ENCODE results near the gene ORC5.

ORC5 gene

DNA sequence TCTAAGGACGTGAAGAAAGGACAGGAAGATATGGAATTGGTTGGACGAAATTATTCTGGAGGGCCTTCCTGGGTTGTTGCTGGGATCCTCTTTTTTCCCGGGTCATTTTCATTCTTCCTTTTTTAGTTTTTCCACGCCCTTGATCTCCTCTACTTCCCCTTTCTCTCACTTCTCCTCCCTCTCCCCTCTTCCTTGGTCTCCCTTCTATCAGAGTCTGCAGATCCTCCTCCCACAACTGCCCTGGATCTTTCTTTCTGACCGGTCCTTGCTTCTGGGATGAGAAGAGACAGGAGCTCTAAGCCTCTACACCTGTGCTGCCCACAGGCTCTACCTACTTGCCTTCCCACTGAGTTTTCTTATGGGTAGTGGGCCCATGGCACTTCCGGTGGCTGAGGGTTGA is 114.7 kb downstream of the ORC5 start:
- no peaks in the 10 kb centered on the region for H3K4me1 ChIP-seq (ENCODE audit: control insufficient read depth, insufficient read depth, low read length)
- H3K9me3 ChIP-seq (ENCODE audit: control insufficient read depth, insufficient read depth, low read depth, low read length), result no peaks in the 10 kb centered on the region
- ChIA-PET POLR2A (no interaction called here), CTCF (no interaction called here)
- TF ChIP-seq, protein P1, sequence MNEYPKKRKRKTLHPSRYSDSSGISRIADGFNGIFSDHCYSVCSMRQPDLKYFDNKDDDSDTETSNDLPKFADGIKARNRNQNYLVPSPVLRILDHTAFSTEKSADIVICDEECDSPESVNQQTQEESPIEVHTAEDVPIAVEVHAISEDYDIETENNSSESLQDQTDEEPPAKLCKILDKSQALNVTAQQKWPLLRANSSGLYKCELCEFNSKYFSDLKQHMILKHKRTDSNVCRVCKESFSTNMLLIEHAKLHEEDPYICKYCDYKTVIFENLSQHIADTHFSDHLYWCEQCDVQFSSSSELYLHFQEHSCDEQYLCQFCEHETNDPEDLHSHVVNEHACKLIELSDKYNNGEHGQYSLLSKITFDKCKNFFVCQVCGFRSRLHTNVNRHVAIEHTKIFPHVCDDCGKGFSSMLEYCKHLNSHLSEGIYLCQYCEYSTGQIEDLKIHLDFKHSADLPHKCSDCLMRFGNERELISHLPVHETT (tag by site-specific recombination; IDR thresholded peaks at IDR 0.05), result no peak
- TF ChIP-seq ZNF549 (tag by site-specific recombination; IDR thresholded peaks at IDR 0.05), result no peak
- TF ChIP-seq, protein P2, sequence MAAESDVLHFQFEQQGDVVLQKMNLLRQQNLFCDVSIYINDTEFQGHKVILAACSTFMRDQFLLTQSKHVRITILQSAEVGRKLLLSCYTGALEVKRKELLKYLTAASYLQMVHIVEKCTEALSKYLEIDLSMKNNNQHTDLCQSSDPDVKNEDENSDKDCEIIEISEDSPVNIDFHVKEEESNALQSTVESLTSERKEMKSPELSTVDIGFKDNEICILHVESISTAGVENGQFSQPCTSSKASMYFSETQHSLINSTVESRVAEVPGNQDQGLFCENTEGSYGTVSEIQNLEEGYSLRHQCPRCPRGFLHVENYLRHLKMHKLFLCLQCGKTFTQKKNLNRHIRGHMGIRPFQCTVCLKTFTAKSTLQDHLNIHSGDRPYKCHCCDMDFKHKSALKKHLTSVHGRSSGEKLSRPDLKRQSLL (tag by site-specific recombination; IDR thresholded peaks at IDR 0.05), result no peak
- no peak for TF ChIP-seq ZNF274 (IDR thresholded peaks at IDR 0.05; ENCODE audit: low read length)
- no peak for TF ChIP-seq ZNF274 (tag by site-specific recombination; IDR thresholded peaks at IDR 0.05; ENCODE audit: borderline replicate concordance)
- no peak for TF ChIP-seq MYNN (tag by site-specific recombination; IDR thresholded peaks at IDR 0.05; ENCODE audit: borderline replicate concordance)
- no peak for TF ChIP-seq GLI2 (tag by site-specific recombination; IDR thresholded peaks at IDR 0.05; ENCODE audit: borderline replicate concordance, low read depth)
- no peak for TF ChIP-seq RBAK (tag by site-specific recombination; IDR thresholded peaks at IDR 0.05)
- no peak for TF ChIP-seq ZBTB17 (tag by site-specific recombination; IDR thresholded peaks at IDR 0.05)
- H3K27ac ChIP-seq (ENCODE audit: extremely low read depth, low read depth, low read length), result no peak overlapping the region
- no peak overlapping the region for H3K4me3 ChIP-seq (ENCODE audit: low read depth, low read length)
- no peaks in the 10 kb centered on the region for H3K36me3 ChIP-seq (ENCODE audit: control insufficient read depth in 2 of 2, insufficient read depth in 1 of 2, low read length in 2 of 2)

DNA sequence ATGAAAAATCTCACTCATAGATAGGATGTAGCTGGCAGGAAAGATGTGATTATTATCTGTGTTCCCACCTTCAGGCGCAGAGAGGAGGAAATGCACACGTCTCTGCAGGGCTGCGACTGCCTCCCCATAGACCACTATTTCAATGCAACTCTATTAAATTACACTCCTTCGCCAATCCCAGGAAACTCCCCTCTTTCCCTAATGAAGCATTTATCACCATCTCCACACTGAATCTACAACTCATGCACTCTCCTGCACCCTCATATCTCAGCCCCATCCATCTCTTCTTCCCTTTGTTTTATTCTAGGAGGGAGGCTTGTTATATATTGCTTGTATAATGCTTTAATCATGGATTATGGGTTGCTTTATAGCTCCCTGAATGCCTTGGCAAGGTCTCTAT is 116.6 kb downstream of the ORC5 start:
- Histone ChIP-seq H3K4me1 (ENCODE audit: control insufficient read depth, insufficient read depth, low read length) (no peaks in the 10 kb centered on the region), H3K9me3 (ENCODE audit: control insufficient read depth, insufficient read depth, low read depth, low read length) (no peaks in the 10 kb centered on the region), H3K4me3 (ENCODE audit: low read depth, low read length) (no peak overlapping the region), H3K36me3 (ENCODE audit: control insufficient read depth in 2 of 2, insufficient read depth in 1 of 2, low read length in 2 of 2) (no peaks in the 10 kb centered on the region), H3K27ac (ENCODE audit: extremely low read depth, low read depth, low read length) (no peak overlapping the region)
- ChIA-PET POLR2A (no interaction called here), CTCF (no interaction called here)
- TF ChIP-seq ZNF121 (tag by site-specific recombination; IDR thresholded peaks at IDR 0.05), result no peak
- TF ChIP-seq ZNF510 (tag by site-specific recombination; IDR thresholded peaks at IDR 0.05; ENCODE audit: insufficient replicate concordance), result no peak
- TF ChIP-seq, protein P3, sequence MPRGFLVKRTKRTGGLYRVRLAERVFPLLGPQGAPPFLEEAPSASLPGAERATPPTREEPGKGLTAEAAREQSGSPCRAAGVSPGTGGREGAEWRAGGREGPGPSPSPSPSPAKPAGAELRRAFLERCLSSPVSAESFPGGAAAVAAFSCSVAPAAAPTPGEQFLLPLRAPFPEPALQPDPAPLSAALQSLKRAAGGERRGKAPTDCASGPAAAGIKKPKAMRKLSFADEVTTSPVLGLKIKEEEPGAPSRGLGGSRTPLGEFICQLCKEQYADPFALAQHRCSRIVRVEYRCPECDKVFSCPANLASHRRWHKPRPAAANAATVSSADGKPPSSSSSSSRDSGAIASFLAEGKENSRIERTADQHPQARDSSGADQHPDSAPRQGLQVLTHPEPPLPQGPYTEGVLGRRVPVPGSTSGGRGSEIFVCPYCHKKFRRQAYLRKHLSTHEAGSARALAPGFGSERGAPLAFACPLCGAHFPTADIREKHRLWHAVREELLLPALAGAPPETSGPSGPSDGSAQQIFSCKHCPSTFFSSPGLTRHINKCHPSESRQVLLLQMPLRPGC (tag by site-specific recombination; IDR thresholded peaks at IDR 0.05), result no peak
- TF ChIP-seq, protein P4, sequence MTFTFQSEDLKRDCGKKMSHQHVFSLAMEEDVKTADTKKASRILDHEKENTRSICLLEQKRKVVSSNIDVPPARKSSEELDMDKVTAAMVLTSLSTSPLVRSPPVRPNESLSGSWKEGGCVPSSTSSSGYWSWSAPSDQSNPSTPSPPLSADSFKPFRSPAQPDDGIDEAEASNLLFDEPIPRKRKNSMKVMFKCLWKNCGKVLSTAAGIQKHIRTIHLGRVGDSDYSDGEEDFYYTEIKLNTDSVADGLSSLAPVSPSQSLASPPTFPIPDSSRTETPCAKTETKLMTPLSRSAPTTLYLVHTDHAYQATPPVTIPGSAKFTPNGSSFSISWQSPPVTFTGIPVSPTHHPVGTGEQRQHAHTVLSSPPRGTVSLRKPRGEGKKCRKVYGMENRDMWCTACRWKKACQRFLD (tag by site-specific recombination; IDR thresholded peaks at IDR 0.05), result no peak
- TF ChIP-seq ZNF175 (tag by site-specific recombination; IDR thresholded peaks at IDR 0.05), result no peak
- TF ChIP-seq ZNF664 (tag by site-specific recombination; IDR thresholded peaks at IDR 0.05), result no peak
- no peak for TF ChIP-seq ZNF2 (tag by site-specific recombination; IDR thresholded peaks at IDR 0.05)

DNA sequence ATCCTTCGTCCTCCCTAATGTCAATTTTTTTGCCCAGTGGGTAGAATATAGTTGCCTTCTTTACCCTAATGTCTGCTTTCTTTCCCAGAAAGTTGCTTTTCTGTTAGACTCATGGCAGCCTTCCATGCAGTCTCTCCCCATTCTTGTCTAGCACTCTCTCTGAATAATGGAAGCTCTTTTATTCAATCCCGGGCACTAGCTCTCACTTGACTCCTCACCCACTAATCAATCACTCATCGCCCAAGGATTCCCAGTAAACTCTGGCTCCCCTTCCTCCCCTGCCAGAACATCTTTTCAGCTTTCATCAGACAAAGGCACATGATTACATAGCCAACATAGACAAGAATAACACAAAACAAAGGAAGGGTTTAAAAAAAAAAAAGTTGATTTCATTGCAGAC is 118.2 kb downstream of the ORC5 start:
- Histone ChIP-seq H3K27ac (ENCODE audit: extremely low read depth, low read depth, low read length) (no peak overlapping the region), H3K4me1 (ENCODE audit: control insufficient read depth, insufficient read depth, low read length) (no peaks in the 10 kb centered on the region), H3K9me3 (ENCODE audit: control insufficient read depth, insufficient read depth, low read depth, low read length) (no peaks in the 10 kb centered on the region), H3K36me3 (ENCODE audit: control insufficient read depth in 2 of 2, insufficient read depth in 1 of 2, low read length in 2 of 2) (no peaks in the 10 kb centered on the region), H3K4me3 (ENCODE audit: low read depth, low read length) (no peak overlapping the region)
- ChIA-PET POLR2A (no interaction called here), CTCF (no interaction called here)
- TF ChIP-seq ZNF843 (tag by site-specific recombination; IDR thresholded peaks at IDR 0.05) (no peak), ZBTB7A (tag by site-specific recombination; IDR thresholded peaks at IDR 0.05; ENCODE audit: low read depth) (no peak), ZBTB1 (tag by site-specific recombination; IDR thresholded peaks at IDR 0.05) (no peak), ZNF248 (tag by site-specific recombination; IDR thresholded peaks at IDR 0.05) (no peak), ZNF19 (tag by site-specific recombination; IDR thresholded peaks at IDR 0.05; ENCODE audit: low read depth) (no peak), ZNF214 (tag by site-specific recombination; IDR thresholded peaks at IDR 0.05; ENCODE audit: borderline replicate concordance) (no peak)
- TF ChIP-seq, protein P5, sequence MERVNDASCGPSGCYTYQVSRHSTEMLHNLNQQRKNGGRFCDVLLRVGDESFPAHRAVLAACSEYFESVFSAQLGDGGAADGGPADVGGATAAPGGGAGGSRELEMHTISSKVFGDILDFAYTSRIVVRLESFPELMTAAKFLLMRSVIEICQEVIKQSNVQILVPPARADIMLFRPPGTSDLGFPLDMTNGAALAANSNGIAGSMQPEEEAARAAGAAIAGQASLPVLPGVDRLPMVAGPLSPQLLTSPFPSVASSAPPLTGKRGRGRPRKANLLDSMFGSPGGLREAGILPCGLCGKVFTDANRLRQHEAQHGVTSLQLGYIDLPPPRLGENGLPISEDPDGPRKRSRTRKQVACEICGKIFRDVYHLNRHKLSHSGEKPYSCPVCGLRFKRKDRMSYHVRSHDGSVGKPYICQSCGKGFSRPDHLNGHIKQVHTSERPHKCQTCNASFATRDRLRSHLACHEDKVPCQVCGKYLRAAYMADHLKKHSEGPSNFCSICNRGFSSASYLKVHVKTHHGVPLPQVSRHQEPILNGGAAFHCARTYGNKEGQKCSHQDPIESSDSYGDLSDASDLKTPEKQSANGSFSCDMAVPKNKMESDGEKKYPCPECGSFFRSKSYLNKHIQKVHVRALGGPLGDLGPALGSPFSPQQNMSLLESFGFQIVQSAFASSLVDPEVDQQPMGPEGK (tag by site-specific recombination; IDR thresholded peaks at IDR 0.05), result no peak
- TF ChIP-seq, protein P6, sequence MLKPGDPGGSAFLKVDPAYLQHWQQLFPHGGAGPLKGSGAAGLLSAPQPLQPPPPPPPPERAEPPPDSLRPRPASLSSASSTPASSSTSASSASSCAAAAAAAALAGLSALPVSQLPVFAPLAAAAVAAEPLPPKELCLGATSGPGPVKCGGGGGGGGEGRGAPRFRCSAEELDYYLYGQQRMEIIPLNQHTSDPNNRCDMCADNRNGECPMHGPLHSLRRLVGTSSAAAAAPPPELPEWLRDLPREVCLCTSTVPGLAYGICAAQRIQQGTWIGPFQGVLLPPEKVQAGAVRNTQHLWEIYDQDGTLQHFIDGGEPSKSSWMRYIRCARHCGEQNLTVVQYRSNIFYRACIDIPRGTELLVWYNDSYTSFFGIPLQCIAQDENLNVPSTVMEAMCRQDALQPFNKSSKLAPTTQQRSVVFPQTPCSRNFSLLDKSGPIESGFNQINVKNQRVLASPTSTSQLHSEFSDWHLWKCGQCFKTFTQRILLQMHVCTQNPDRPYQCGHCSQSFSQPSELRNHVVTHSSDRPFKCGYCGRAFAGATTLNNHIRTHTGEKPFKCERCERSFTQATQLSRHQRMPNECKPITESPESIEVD (tag by site-specific recombination; IDR thresholded peaks at IDR 0.05), result no peak

All from HEK293 (cell line).